GM18907 (cell line): ENCODE results near the gene XYLT1.

Source experiments
- ATAC-seq: cut with Tn5 transposase; IDR thresholded peaks from one replicate; pipeline ENCODE4 v1.9.1; 2021; ENCODE audit warnings: mild to moderate bottlenecking, moderate library complexity; ENCODE audit not compliant: unreplicated experiment

The XYLT1 gene

GRCh38 chr16:17362946-17363345 lies 107.8 kb downstream of the XYLT1 start:
- ATAC-seq: no peak

- ATAC-seq: no peak
These were observed 108.6 kb downstream of the XYLT1 start for GRCh38 chr16:17362183-17362582.

- ATAC-seq: no peak
These were observed 110.1 kb downstream of the XYLT1 start for GRCh38 chr16:17360693-17361122.

- ATAC-seq: no peak
These were observed 110.9 kb downstream of the XYLT1 start for GRCh38 chr16:17359788-17360390.

- ATAC-seq: no peak
These were observed 111.9 kb downstream of the XYLT1 start for GRCh38 chr16:17358846-17359245.

GRCh38 chr16:17358355-17358754 lies 112.4 kb downstream of the XYLT1 start:
- ATAC-seq: no peak

GRCh38 chr16:17357307-17358062 lies 113.3 kb downstream of the XYLT1 start:
- no peak for ATAC-seq

GRCh38 chr16:17356243-17356933 lies 114.4 kb downstream of the XYLT1 start:
- ATAC-seq: no peak

GRCh38 chr16:17354685-17355084 lies 116.1 kb downstream of the XYLT1 start:
- ATAC-seq: no peak

GRCh38 chr16:17354141-17354601 lies 116.6 kb downstream of the XYLT1 start:
- no peak for ATAC-seq

- ATAC-seq: no peak
These were observed 117.2 kb downstream of the XYLT1 start for GRCh38 chr16:17353561-17353960.

GRCh38 chr16:17351441-17352035 lies 119.2 kb downstream of the XYLT1 start:
- no peak for ATAC-seq

GRCh38 chr16:17350207-17350606 lies 120.6 kb downstream of the XYLT1 start:
- no peak for ATAC-seq

GRCh38 chr16:17348826-17349225 lies 121.9 kb downstream of the XYLT1 start:
- ATAC-seq: no peak

- ATAC-seq: no peak
These were observed 122.5 kb downstream of the XYLT1 start for GRCh38 chr16:17348042-17348783.

GRCh38 chr16:17347624-17348023 lies 123.1 kb downstream of the XYLT1 start:
- ATAC-seq: no peak

- ATAC-seq: no peak
These were observed 123.9 kb downstream of the XYLT1 start for GRCh38 chr16:17346621-17347569.

- no peak for ATAC-seq
These were observed 125.7 kb downstream of the XYLT1 start for GRCh38 chr16:17345043-17345442.

GRCh38 chr16:17343728-17344127 lies 127.0 kb downstream of the XYLT1 start:
- no peak for ATAC-seq

- no peak for ATAC-seq
These were observed 127.7 kb downstream of the XYLT1 start for GRCh38 chr16:17343028-17343427.
